IPS-NIHi7 (cell line): ENCODE data around the gene CRYBG1.
"Not testable (repeated sequence)": the region's sequence is repeated elsewhere in the genome, so short reads cannot be mapped to it uniquely, and the experiment has no call there.

ENCODE experiments used
- DNase-seq: peaks from one replicate; pipeline ENCODE4 v3.0.0; 2012; ENCODE audit warnings: mixed read lengths; ENCODE audit errors: extremely low spot score

Gene CRYBG1

GRCh38 chr6:106548926-106549455, 188.5 kb downstream of the CRYBG1 start:
- not testable (repeated sequence) for DNase-seq

GRCh38 chr6:106549521-106549920, 189.0 kb downstream of the CRYBG1 start:
- DNase-seq: no peak

GRCh38 chr6:106551155-106551554, 190.6 kb downstream of the CRYBG1 start:
- no peak for DNase-seq

GRCh38 chr6:106553440-106553839, 192.9 kb downstream of the CRYBG1 start:
- DNase-seq: no peak

GRCh38 chr6:106555767-106556166, 195.2 kb downstream of the CRYBG1 start:
- no peak for DNase-seq

- no peak for DNase-seq
Measured at GRCh38 chr6:106556368-106556960, 195.9 kb downstream of the CRYBG1 start.

- no peak for DNase-seq
Measured at GRCh38 chr6:106557837-106558236, 197.3 kb downstream of the CRYBG1 start.

- no peak for DNase-seq
Measured at GRCh38 chr6:106558364-106558763, 197.8 kb downstream of the CRYBG1 start.

- not testable (repeated sequence) for DNase-seq
Measured at GRCh38 chr6:106559659-106560058, 199.1 kb downstream of the CRYBG1 start.

GRCh38 chr6:106560996-106561685, 200.6 kb downstream of the CRYBG1 start:
- no peak for DNase-seq

- DNase-seq: no peak
Measured at GRCh38 chr6:106561686-106562405, 201.3 kb downstream of the CRYBG1 start.

GRCh38 chr6:106563614-106564013, 203.1 kb downstream of the CRYBG1 start:
- no peak for DNase-seq

- DNase-seq: no peak
Measured at GRCh38 chr6:106564476-106564875, 204.0 kb downstream of the CRYBG1 start.

GRCh38 chr6:106568530-106568929, 208.0 kb downstream of the CRYBG1 start:
- DNase-seq: no peak

GRCh38 chr6:106569428-106569827, 208.9 kb downstream of the CRYBG1 start:
- DNase-seq: no peak

- DNase-seq: no peak
Measured at GRCh38 chr6:106572436-106572835, 211.9 kb downstream of the CRYBG1 start.

GRCh38 chr6:106572875-106573585, 212.5 kb downstream of the CRYBG1 start:
- DNase-seq: no peak

GRCh38 chr6:106574741-106575458, 214.4 kb downstream of the CRYBG1 start:
- DNase-seq: no peak

GRCh38 chr6:106579281-106579680, 218.8 kb downstream of the CRYBG1 start:
- DNase-seq: no peak

- DNase-seq: no peak
Measured at GRCh38 chr6:106581468-106581867, 221.0 kb downstream of the CRYBG1 start.

GRCh38 chr6:106586815-106587415, 226.4 kb downstream of the CRYBG1 start:
- no peak for DNase-seq
